DND-41 (cell line): ENCODE results near the gene SLC30A5.

Experiments used
- EZH2 ChIP-seq: IDR thresholded peaks from 3 replicates; pipeline ENCODE4 v1.6.1; 2012; ENCODE audit warnings: borderline replicate concordance, low read depth, mild to moderate bottlenecking, moderate library complexity, low read length, inconsistent platforms; ENCODE audit not compliant: severe bottlenecking
- TF ChIP-seq, protein P1 (sequence below): IDR thresholded peaks from 2 replicates; pipeline ENCODE4 v1.5.1; 2012; ENCODE audit warnings: borderline replicate concordance, low read length, moderate library complexity, mild to moderate bottlenecking; ENCODE audit not compliant: poor library complexity, severe bottlenecking; ENCODE audit errors: extremely low read depth

DNA sequence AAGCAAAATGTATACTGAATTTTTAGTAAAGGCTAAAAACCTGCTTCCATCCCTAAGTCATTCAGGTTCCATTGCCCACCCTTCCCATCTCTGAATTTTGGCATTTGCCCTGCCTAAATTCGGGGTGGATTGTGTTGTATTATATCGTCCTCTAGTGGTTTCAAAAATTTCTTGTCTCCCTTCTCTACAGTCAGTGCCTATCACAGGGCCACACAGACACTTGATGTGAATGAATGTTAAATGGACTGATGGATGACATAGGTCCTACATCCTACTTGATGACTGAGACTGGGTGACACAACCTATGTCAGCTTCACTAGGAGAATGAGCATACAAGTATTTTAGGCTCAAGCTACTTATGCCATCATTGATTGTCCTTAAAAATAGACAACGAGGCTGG is 45.6 kb upstream of the SLC30A5 start:
- no peak for TF ChIP-seq EZH2
- TF ChIP-seq, protein P1, sequence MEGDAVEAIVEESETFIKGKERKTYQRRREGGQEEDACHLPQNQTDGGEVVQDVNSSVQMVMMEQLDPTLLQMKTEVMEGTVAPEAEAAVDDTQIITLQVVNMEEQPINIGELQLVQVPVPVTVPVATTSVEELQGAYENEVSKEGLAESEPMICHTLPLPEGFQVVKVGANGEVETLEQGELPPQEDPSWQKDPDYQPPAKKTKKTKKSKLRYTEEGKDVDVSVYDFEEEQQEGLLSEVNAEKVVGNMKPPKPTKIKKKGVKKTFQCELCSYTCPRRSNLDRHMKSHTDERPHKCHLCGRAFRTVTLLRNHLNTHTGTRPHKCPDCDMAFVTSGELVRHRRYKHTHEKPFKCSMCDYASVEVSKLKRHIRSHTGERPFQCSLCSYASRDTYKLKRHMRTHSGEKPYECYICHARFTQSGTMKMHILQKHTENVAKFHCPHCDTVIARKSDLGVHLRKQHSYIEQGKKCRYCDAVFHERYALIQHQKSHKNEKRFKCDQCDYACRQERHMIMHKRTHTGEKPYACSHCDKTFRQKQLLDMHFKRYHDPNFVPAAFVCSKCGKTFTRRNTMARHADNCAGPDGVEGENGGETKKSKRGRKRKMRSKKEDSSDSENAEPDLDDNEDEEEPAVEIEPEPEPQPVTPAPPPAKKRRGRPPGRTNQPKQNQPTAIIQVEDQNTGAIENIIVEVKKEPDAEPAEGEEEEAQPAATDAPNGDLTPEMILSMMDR, result peak; percentile 43
